Common myeloid progenitor, CD34-positive (primary cell): ENCODE results near the gene EPB41L5.

ENCODE experiments used
- CTCF ChIA-PET: fragments of 350-600 bp; sonication (Branson Sonifier 250); formaldehyde crosslinking; loops from one replicate; lab custom pipeline; 2021; ENCODE audit warnings: antibody characterized with exemption; lab: Charles Lee
- POLR2A ChIA-PET: fragments of 350-600 bp; sonication (Branson Sonifier 250); formaldehyde crosslinking; loops from one replicate; lab custom pipeline; 2021; ENCODE audit warnings: antibody characterized with exemption; lab: Charles Lee
- DNase-seq, 3 donors: peaks; one replicate each; pipeline versions ENCODE4 v3.0.0 to v3.0.0-alpha.2; 2013
- H3K27ac ChIP-seq, 2 experiments: 1 replicate in 1 of 2; 2 replicates in 1 of 2; pipeline ENCODE4 v1.7.0; 2013; ENCODE audit warnings: inconsistent platforms in 2 of 2, low read length in 2 of 2, mild to moderate bottlenecking in 2 of 2, low read depth in 1 of 2, moderate library complexity in 1 of 2; ENCODE audit not compliant: severe bottlenecking in 2 of 2, insufficient read depth in 1 of 2, poor library complexity in 1 of 2
- H3K27me3 ChIP-seq, 5 experiments: replicated peaks in 2 of 5; 1 replicate in 3 of 5; 2 replicates in 2 of 5; pipeline versions ENCODE4 v1.6.1 to v1.7.0; 2013; ENCODE audit warnings: low read length in 4 of 5, mild to moderate bottlenecking in 2 of 5, moderate library complexity in 2 of 5, inconsistent platforms in 1 of 5; ENCODE audit not compliant: insufficient read depth in 5 of 5, control insufficient read depth in 4 of 5
- H3K36me3 ChIP-seq, 4 experiments: 1 replicate in 2 of 4; 2 replicates in 2 of 4; pipeline versions ENCODE4 v1.6.1 to v1.7.0; 2013; ENCODE audit warnings: low read length in 3 of 4, control low read depth in 1 of 4, mild to moderate bottlenecking in 1 of 4; ENCODE audit not compliant: control insufficient read depth in 4 of 4, insufficient read depth in 4 of 4
- H3K4me1 ChIP-seq, 4 experiments: 1 replicate in 3 of 4; 2 replicates in 1 of 4; pipeline versions ENCODE4 v1.6.1 to v1.7.1; 2013; ENCODE audit warnings: low read length in 3 of 4, mild to moderate bottlenecking in 3 of 4, control low read depth in 1 of 4, inconsistent platforms in 1 of 4, moderate library complexity in 1 of 4; ENCODE audit not compliant: control insufficient read depth in 4 of 4, insufficient read depth in 4 of 4; ENCODE audit errors: control extremely low read depth in 1 of 4
- H3K4me3 ChIP-seq, 7 experiments: 1 replicate in 4 of 7; 2 replicates in 3 of 7; pipeline versions ENCODE4 v1.5.1 to v1.7.0; 2013; ENCODE audit warnings: mild to moderate bottlenecking in 7 of 7, low read length in 6 of 7, moderate library complexity in 6 of 7, inconsistent platforms in 2 of 7, low read depth in 2 of 7, control low read depth in 1 of 7; ENCODE audit not compliant: insufficient read depth in 4 of 7, control insufficient read depth in 1 of 7; ENCODE audit errors: extremely low read depth in 1 of 7
- H3K9me3 ChIP-seq, 5 experiments: 1 replicate in 4 of 5; 2 replicates in 1 of 5; pipeline versions ENCODE4 v1.6.1 to v1.7.1; 2013; ENCODE audit warnings: low read length in 4 of 5, mild to moderate bottlenecking in 2 of 5, inconsistent platforms in 1 of 5, low read depth in 1 of 5, moderate library complexity in 1 of 5; ENCODE audit not compliant: control insufficient read depth in 4 of 5, insufficient read depth in 2 of 5; ENCODE audit errors: control extremely low read depth in 1 of 5
- WGBS: methylation state at CpG from one replicate; pipeline ENCODE4 v1.1.5; 2013; ENCODE audit not compliant: insufficient coverage; 5-methylcytosine and 5-hydroxymethylcytosine counted together

EPB41L5 gene

GRCh38 chr2:120204022-120204405, 191.1 kb downstream of the EPB41L5 start:
- WGBS = 100% methylated on average over 5 of the region's 5 CpGs
- no peaks in the 10 kb centered on the region for H3K36me3 ChIP-seq
- H3K4me3 ChIP-seq = no peak overlapping the region
- POLR2A ChIA-PET = no interaction called here
- CTCF ChIA-PET = interaction anchor here (1.2 kb wide), 1 partner anchor 29 kb away, joined by 4 read pairs; no protein-coding TSS in a partner anchor
- no peak overlapping the region for H3K27ac ChIP-seq
- H3K9me3 ChIP-seq = no peaks in the 10 kb centered on the region
- no peaks in the 10 kb centered on the region for H3K27me3 ChIP-seq
- no peak for DNase-seq
- peaks cover 0 to 2% (median 0%) of the 10 kb centered on the region in 4 experiments for H3K4me1 ChIP-seq

GRCh38 chr2:120204417-120204816, 191.5 kb downstream of the EPB41L5 start:
- H3K9me3 ChIP-seq = no peaks in the 10 kb centered on the region
- no peak overlapping the region for H3K27ac ChIP-seq
- POLR2A ChIA-PET = no interaction called here
- no peak for DNase-seq
- peaks cover 0 to 2% (median 0%) of the 10 kb centered on the region in 4 experiments for H3K4me1 ChIP-seq
- CTCF ChIA-PET = interaction anchor here (1.2 kb wide), 1 partner anchor 29 kb away, joined by 4 read pairs; no protein-coding TSS in a partner anchor
- H3K27me3 ChIP-seq = no peaks in the 10 kb centered on the region
- WGBS = 66% methylated on average over 3 of the region's 3 CpGs
- no peak overlapping the region for H3K4me3 ChIP-seq
- H3K36me3 ChIP-seq = no peaks in the 10 kb centered on the region

- Histone ChIP-seq H3K27me3 (no peaks in the 10 kb centered on the region), H3K9me3 (no peaks in the 10 kb centered on the region), H3K36me3 (no peaks in the 10 kb centered on the region), H3K4me3 (no peak overlapping the region), H3K27ac (no peak overlapping the region), H3K4me1 (peaks cover 0 to 6% (median 2%) of the 10 kb centered on the region in 4 experiments)
- ChIA-PET CTCF (interaction anchor here (0.7 kb wide), 1 partner anchor 43 kb away, joined by 3 read pairs; no protein-coding TSS in a partner anchor), POLR2A (no interaction called here)
- no peak for DNase-seq
- 94% methylated on average over 8 of the region's 12 CpGs for WGBS
Observed at GRCh38 chr2:120204945-120205670, 192.2 kb downstream of the EPB41L5 start.

- Histone ChIP-seq H3K36me3 (no peaks in the 10 kb centered on the region), H3K9me3 (no peaks in the 10 kb centered on the region), H3K27ac (no peak overlapping the region), H3K27me3 (no peaks in the 10 kb centered on the region), H3K4me1 (peaks cover 0 to 12% (median 5%) of the 10 kb centered on the region in 4 experiments), H3K4me3 (no peak overlapping the region)
- POLR2A ChIA-PET = no interaction called here
- 91% methylated on average over 8 of the region's 8 CpGs for WGBS
- DNase-seq = peak in 1 of 3 donors; percentile 17
- CTCF ChIA-PET = interaction anchor here (0.8 kb wide), 1 partner anchor 107 kb away, joined by 3 read pairs; no protein-coding TSS in a partner anchor
Observed at GRCh38 chr2:120206022-120206581, 193.2 kb downstream of the EPB41L5 start.

GRCh38 chr2:120208381-120209353, 195.8 kb downstream of the EPB41L5 start:
- H3K27me3 ChIP-seq = no peaks in the 10 kb centered on the region
- no peaks in the 10 kb centered on the region for H3K9me3 ChIP-seq
- H3K36me3 ChIP-seq = no peaks in the 10 kb centered on the region
- peaks cover 0 to 12% (median 5%) of the 10 kb centered on the region in 4 experiments for H3K4me1 ChIP-seq
- ChIA-PET CTCF (interaction anchor here (0.6 to 1.2 kb wide), 4 partner anchors 9 to 525 kb away, joined by 3 to 4 read pairs (median 3); no protein-coding TSS in a partner anchor), POLR2A (no interaction called here)
- WGBS = 98% methylated on average over 10 of the region's 10 CpGs
- DNase-seq = no peak
- H3K4me3 ChIP-seq = no peak overlapping the region
- no peak overlapping the region for H3K27ac ChIP-seq

- Histone ChIP-seq H3K4me3 (no peak overlapping the region), H3K4me1 (peaks cover 0 to 12% (median 5%) of the 10 kb centered on the region in 4 experiments), H3K36me3 (no peaks in the 10 kb centered on the region), H3K27me3 (no peaks in the 10 kb centered on the region), H3K27ac (no peak overlapping the region), H3K9me3 (no peaks in the 10 kb centered on the region)
- CTCF ChIA-PET = interaction anchor here (0.6 to 0.9 kb wide), 4 partner anchors 11 to 526 kb away, joined by 3 to 4 read pairs (median 3); no protein-coding TSS in a partner anchor
- no peak for DNase-seq
- 64% methylated on average over 9 of the region's 12 CpGs for WGBS
- POLR2A ChIA-PET = interaction anchor here (1.1 kb wide), 1 partner anchor 10 kb away, joined by 3 read pairs; no protein-coding TSS in a partner anchor
Observed at GRCh38 chr2:120209427-120210269, 196.8 kb downstream of the EPB41L5 start.
